ENCODE results near the gene DNAJA1. TPM values are rescaled to one million over a fixed set of nuclear protein-coding genes. Genes with fewer than 3 reads are reported as not detected.
"Not testable (repeated sequence)": the region's sequence is repeated elsewhere in the genome, so short reads cannot be mapped to it uniquely, and the experiment has no call there.

The DNAJA1 gene
- total RNA-seq, 1 experiment from 2014 or later, result 80.4 TPM

GRCh38 chr9:33081128-33081851, 56.2 kb downstream of the DNAJA1 start:
- peak; percentile 83 for DNase-seq
- Histone ChIP-seq H2AFZ (ENCODE audit: low read length) (no peak overlapping the region), H3K9me3 (ENCODE audit: low read length) (no peaks in the 10 kb centered on the region), H3K27me3 (ENCODE audit: low read length) (no peaks in the 10 kb centered on the region), H3K9me2 (replicated peaks; ENCODE audit: insufficient read depth, low read length) (no peaks in the 10 kb centered on the region), H4K20me1 (ENCODE audit: insufficient read depth, low read depth, low read length) (no peaks in the 10 kb centered on the region), H3K4me3 (ENCODE audit: low read length) (no peak overlapping the region), H3K79me2 (ENCODE audit: low read length) (peaks cover 2% of the 10 kb centered on the region), H3K27ac (ENCODE audit: low read length) (no peak overlapping the region), H3K4me2 (ENCODE audit: low read depth, low read length, poor library complexity, severe bottlenecking) (peak overlapping the region; percentile 6), H3K36me3 (ENCODE audit: insufficient read depth, low read length) (no peaks in the 10 kb centered on the region), H3K9ac (ENCODE audit: low read length) (no peak overlapping the region), H3K4me1 (ENCODE audit: low read length) (peaks cover 9% of the 10 kb centered on the region)

GRCh38 chr9:33082128-33082527, 57.1 kb downstream of the DNAJA1 start:
- H3K27ac ChIP-seq (ENCODE audit: low read length), result no peak overlapping the region
- no peak overlapping the region for H3K4me2 ChIP-seq (ENCODE audit: low read depth, low read length, poor library complexity, severe bottlenecking)
- H3K36me3 ChIP-seq (ENCODE audit: insufficient read depth, low read length), result no peaks in the 10 kb centered on the region
- H3K27me3 ChIP-seq (ENCODE audit: low read length), result no peaks in the 10 kb centered on the region
- H3K4me3 ChIP-seq (ENCODE audit: low read length), result no peak overlapping the region
- H2AFZ ChIP-seq (ENCODE audit: low read length), result no peak overlapping the region
- no peak for DNase-seq
- H4K20me1 ChIP-seq (ENCODE audit: insufficient read depth, low read depth, low read length), result no peaks in the 10 kb centered on the region
- H3K9me2 ChIP-seq (replicated peaks; ENCODE audit: insufficient read depth, low read length), result no peaks in the 10 kb centered on the region
- H3K9ac ChIP-seq (ENCODE audit: low read length), result no peak overlapping the region
- H3K4me1 ChIP-seq (ENCODE audit: low read length), result peaks cover 6% of the 10 kb centered on the region
- H3K9me3 ChIP-seq (ENCODE audit: low read length), result no peaks in the 10 kb centered on the region
- H3K79me2 ChIP-seq (ENCODE audit: low read length), result no peaks in the 10 kb centered on the region

GRCh38 chr9:33082538-33083326, 57.7 kb downstream of the DNAJA1 start:
- H4K20me1 ChIP-seq (ENCODE audit: insufficient read depth, low read depth, low read length), result no peaks in the 10 kb centered on the region
- H3K4me2 ChIP-seq (ENCODE audit: low read depth, low read length, poor library complexity, severe bottlenecking), result no peak overlapping the region
- H3K9ac ChIP-seq (ENCODE audit: low read length), result no peak overlapping the region
- no peaks in the 10 kb centered on the region for H3K27me3 ChIP-seq (ENCODE audit: low read length)
- no peak overlapping the region for H3K4me3 ChIP-seq (ENCODE audit: low read length)
- no peak for DNase-seq
- H3K79me2 ChIP-seq (ENCODE audit: low read length), result no peaks in the 10 kb centered on the region
- H3K4me1 ChIP-seq (ENCODE audit: low read length), result peaks cover 5% of the 10 kb centered on the region
- no peak overlapping the region for H3K27ac ChIP-seq (ENCODE audit: low read length)
- no peaks in the 10 kb centered on the region for H3K9me3 ChIP-seq (ENCODE audit: low read length)
- H2AFZ ChIP-seq (ENCODE audit: low read length), result no peak overlapping the region
- no peaks in the 10 kb centered on the region for H3K9me2 ChIP-seq (replicated peaks; ENCODE audit: insufficient read depth, low read length)
- H3K36me3 ChIP-seq (ENCODE audit: insufficient read depth, low read length), result no peaks in the 10 kb centered on the region

- not testable (repeated sequence) for H3K9me2 ChIP-seq (replicated peaks; ENCODE audit: insufficient read depth, low read length); H3K79me2 ChIP-seq (ENCODE audit: low read length); H3K4me1 ChIP-seq (ENCODE audit: low read length); H3K27me3 ChIP-seq (ENCODE audit: low read length); H3K9me3 ChIP-seq (ENCODE audit: low read length); H2AFZ ChIP-seq (ENCODE audit: low read length); H3K4me2 ChIP-seq (ENCODE audit: low read depth, low read length, poor library complexity, severe bottlenecking); H4K20me1 ChIP-seq (ENCODE audit: insufficient read depth, low read depth, low read length); DNase-seq; H3K27ac ChIP-seq (ENCODE audit: low read length); H3K36me3 ChIP-seq (ENCODE audit: insufficient read depth, low read length); H3K9ac ChIP-seq (ENCODE audit: low read length); H3K4me3 ChIP-seq (ENCODE audit: low read length)
Observed at GRCh38 chr9:33085672-33086071, 60.6 kb downstream of the DNAJA1 start.

Other genes starting within 250 kb of the DNAJA1 start
- gene TMEM215, start 241.7 kb upstream of the DNAJA1 start, total RNA-seq (2014; rRNA removed; shearing (Covaris generic); ENCODE audit: low replicate concordance), result not detected in 2 replicates
- gene APTX, start 23.6 kb upstream of the DNAJA1 start, total RNA-seq (2014; rRNA removed; shearing (Covaris generic); ENCODE audit: low replicate concordance), result 41.9 and 42.6 TPM in 2 replicates
- gene SMU1, start 51.4 kb downstream of the DNAJA1 start, total RNA-seq (2014; rRNA removed; shearing (Covaris generic); ENCODE audit: low replicate concordance), result 12.2 and 18.4 TPM in 2 replicates
- 4.0 and 6.9 TPM in 2 replicates for gene B4GALT1, start 142.1 kb downstream of the DNAJA1 start, total RNA-seq (2014; rRNA removed; shearing (Covaris generic); ENCODE audit: low replicate concordance)
- gene SPINK4, start 214.9 kb downstream of the DNAJA1 start, total RNA-seq (2014; rRNA removed; shearing (Covaris generic); ENCODE audit: low replicate concordance), result not detected in 2 replicates
- gene BAG1, start 239.4 kb downstream of the DNAJA1 start, total RNA-seq (2014; rRNA removed; shearing (Covaris generic); ENCODE audit: low replicate concordance), result 55.6 and 111 TPM in 2 replicates
- 53.4 and 57.1 TPM in 2 replicates for gene CHMP5, start 239.8 kb downstream of the DNAJA1 start, total RNA-seq (2014; rRNA removed; shearing (Covaris generic); ENCODE audit: low replicate concordance)

All from Karpas-422 (cell line).